Progenitor cell of endocrine pancreas (in vitro differentiated cells): Measurements from ENCODE around the gene B3GALT5. TPM values are rescaled to one million over a fixed set of nuclear protein-coding genes. Genes with fewer than 3 reads are reported as not detected.
A peak's percentile ranks its signal among the peaks of the same experiment; 100 is the strongest.
"Not testable (repeated sequence)": the region's sequence is repeated elsewhere in the genome, so short reads cannot be mapped to it uniquely, and the experiment has no call there.

Experiments
- DNase-seq: peaks from one replicate; pipeline ENCODE4 v3.0.0; 2021; ENCODE audit warnings: low spot score; ENCODE audit not compliant: unreplicated experiment
- H3K27ac Mint-ChIP-seq: 2 replicates; pipeline ENCODE4 v1.8.0; 2021; ENCODE audit warnings: mild to moderate bottlenecking, moderate library complexity, mixed read lengths
- H3K27me3 Mint-ChIP-seq: 2 replicates; pipeline ENCODE4 v1.8.0; 2021; ENCODE audit warnings: mixed read lengths
- H3K36me3 Mint-ChIP-seq: 2 replicates; pipeline ENCODE4 v1.8.0; 2022; ENCODE audit warnings: mixed read lengths; ENCODE audit not compliant: insufficient read depth
- H3K4me1 Mint-ChIP-seq: 2 replicates; pipeline ENCODE4 v1.8.0; 2021; ENCODE audit warnings: low read depth, mixed read lengths
- H3K4me3 Mint-ChIP-seq: 2 replicates; pipeline ENCODE4 v1.8.0; 2021; ENCODE audit warnings: low read depth, mild to moderate bottlenecking, moderate library complexity, mixed read lengths
- H3K9me3 Mint-ChIP-seq: 2 replicates; pipeline ENCODE4 v1.8.0; 2021; ENCODE audit warnings: low read depth, mixed read lengths
- CTCF ChIP-seq: fragments of 200-600 bp; sonication (generic); IDR thresholded peaks from one replicate; pipeline ENCODE4 v1.5.0; 2021; ENCODE audit warnings: antibody characterized with exemption, mild to moderate bottlenecking; ENCODE audit not compliant: unreplicated experiment
- total RNA-seq: library from RNA; stranded (reverse); gene quantifications from 2 replicates; pipeline ENCODE4 v1.2.1, GENCODE V29; 2021

Gene B3GALT5
- total RNA-seq, 1 donor from 2014 or later: 0.86 TPM

DNA sequence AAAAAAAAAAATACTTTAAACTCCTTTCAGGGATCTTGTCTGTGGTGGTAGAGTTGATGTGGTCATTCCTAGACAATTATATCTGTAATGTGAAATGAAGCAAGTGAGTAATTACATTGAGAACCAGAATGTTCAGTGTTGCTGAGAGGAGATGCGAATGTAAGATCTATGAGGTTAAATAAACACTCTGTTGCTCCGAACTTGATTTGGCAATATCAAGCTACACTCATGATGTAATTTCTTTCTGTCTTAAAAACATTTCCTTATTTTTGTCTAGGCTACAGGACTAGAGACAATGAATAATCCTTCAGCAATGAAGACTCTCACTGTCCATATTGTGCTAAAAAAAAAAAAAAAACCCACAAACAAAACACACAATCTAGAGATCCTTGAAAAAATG lies 69.1 kb downstream of the B3GALT5 start:
- H3K9me3 Mint-ChIP-seq: peaks cover 7% of the 10 kb centered on the region
- H3K27me3 Mint-ChIP-seq: no peaks in the 10 kb centered on the region
- DNase-seq: no peak
- H3K36me3 Mint-ChIP-seq: peaks cover 2% of the 10 kb centered on the region
- TF ChIP-seq CTCF: no peak
- peaks cover 1% of the 10 kb centered on the region for H3K4me1 Mint-ChIP-seq
- H3K4me3 Mint-ChIP-seq: no peak overlapping the region
- no peak overlapping the region for H3K27ac Mint-ChIP-seq

DNA sequence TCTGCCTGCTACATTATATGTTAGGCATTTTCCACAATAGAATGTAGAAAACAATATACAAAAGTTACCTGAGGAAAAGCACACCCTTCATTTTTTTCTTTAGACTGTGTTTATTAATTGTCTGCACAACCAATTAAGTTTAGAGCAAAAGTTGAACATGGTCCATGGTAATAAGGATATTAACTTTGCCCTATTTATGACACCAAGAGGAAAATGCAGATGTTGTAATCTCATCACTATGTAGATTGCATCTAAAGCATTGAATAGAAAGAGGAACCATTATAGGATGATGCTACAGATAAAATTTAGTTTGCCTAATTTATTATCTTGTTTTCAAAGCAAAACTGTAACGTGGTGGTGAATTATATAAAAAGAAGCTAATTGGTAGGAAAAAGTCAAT lies 72.5 kb downstream of the B3GALT5 start:
- DNase-seq: no peak
- Mint-ChIP-seq H3K27ac (no peak overlapping the region), H3K27me3 (no peaks in the 10 kb centered on the region), H3K9me3 (peaks cover 7% of the 10 kb centered on the region), H3K4me1 (peaks cover 7% of the 10 kb centered on the region), H3K36me3 (peaks cover 2% of the 10 kb centered on the region), H3K4me3 (no peak overlapping the region)
- no peak for TF ChIP-seq CTCF

DNA sequence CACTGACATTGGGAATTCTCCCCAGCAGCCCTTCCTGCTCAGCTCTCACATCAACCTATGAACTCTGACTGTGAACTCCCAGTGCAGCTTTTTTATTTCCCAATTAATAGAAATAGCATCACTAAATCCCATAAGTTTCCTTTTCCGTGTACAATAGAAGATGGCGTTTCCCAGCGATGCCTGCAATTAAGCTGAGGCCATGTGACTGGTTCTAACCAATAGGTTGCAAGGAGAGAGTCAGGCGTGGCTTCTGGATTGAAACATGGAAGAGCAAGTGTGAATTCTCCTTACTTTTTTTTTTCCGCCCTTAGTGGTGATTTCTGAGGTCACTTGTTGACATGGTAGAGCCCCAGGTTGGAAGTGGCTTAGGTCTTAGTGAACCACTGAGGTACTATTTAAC lies 73.3 kb downstream of the B3GALT5 start:
- Mint-ChIP-seq H3K27me3 (no peaks in the 10 kb centered on the region), H3K27ac (no peak overlapping the region), H3K4me3 (no peak overlapping the region), H3K9me3 (peaks cover 7% of the 10 kb centered on the region), H3K4me1 (peaks cover 7% of the 10 kb centered on the region), H3K36me3 (peaks cover 2% of the 10 kb centered on the region)
- no peak for DNase-seq
- TF ChIP-seq CTCF: no peak

GRCh38 chr21:39686646-39687468 lies 74.1 kb downstream of the B3GALT5 start:
- DNase-seq: no peak
- H3K27ac Mint-ChIP-seq: peak overlapping the region; percentile 76
- peaks cover 2% of the 10 kb centered on the region for H3K36me3 Mint-ChIP-seq
- H3K27me3 Mint-ChIP-seq: no peaks in the 10 kb centered on the region
- TF ChIP-seq CTCF: no peak
- peaks cover 7% of the 10 kb centered on the region for H3K4me1 Mint-ChIP-seq
- H3K9me3 Mint-ChIP-seq: peaks cover 7% of the 10 kb centered on the region
- no peak overlapping the region for H3K4me3 Mint-ChIP-seq

DNA sequence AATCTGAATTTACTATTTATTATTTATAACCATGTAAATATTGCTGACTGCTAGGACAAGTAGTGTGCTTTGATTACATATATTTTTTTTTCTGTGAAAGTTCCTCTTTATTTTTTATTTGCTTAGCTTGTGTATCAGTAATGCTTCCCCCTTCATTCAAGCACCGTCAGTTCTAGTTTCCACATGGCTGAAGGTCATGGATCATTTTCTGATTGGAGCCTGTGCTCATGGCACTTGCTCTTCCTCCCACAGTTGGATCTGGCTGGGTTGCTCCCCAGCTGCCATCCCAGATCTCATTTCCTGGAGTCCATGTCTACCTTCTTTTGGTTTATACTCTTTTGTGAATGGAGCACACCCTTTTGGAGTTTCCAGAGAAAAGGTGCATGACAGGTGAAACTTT lies 75.3 kb downstream of the B3GALT5 start:
- no peak for TF ChIP-seq CTCF
- DNase-seq: no peak
- Mint-ChIP-seq H3K9me3 (peaks cover 7% of the 10 kb centered on the region), H3K27me3 (no peaks in the 10 kb centered on the region), H3K27ac (no peak overlapping the region), H3K4me1 (peaks cover 9% of the 10 kb centered on the region), H3K4me3 (no peak overlapping the region), H3K36me3 (peaks cover 2% of the 10 kb centered on the region)

DNA sequence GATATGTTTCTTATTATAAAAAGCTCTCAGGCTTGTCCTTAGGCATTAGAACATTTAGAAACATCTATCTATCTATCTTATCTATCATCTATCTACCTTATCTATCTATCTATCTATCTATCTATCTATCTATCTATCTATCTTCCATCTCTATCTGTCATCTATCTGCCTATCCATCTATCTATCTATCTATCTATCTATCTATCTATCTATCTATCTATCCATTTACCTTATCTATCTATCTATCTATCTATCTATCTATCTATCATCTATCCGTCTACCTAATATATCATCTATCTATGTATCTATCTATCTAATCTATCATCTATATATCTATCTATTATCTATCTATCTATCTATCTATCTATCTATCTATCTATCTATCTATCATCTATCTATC lies 77.1 kb downstream of the B3GALT5 start:
- not testable (repeated sequence) for H3K27ac Mint-ChIP-seq, H3K4me1 Mint-ChIP-seq, H3K4me3 Mint-ChIP-seq, DNase-seq, H3K36me3 Mint-ChIP-seq, H3K9me3 Mint-ChIP-seq, H3K27me3 Mint-ChIP-seq
